Measurements from ENCODE around the gene SLN. TPM values are rescaled to one million over a fixed set of nuclear protein-coding genes. Genes with fewer than 3 reads are reported as not detected.

Gene SLN
- total and polyA plus RNA-seq, 10 of the 15 experiments (the other 5 are each of a cell fraction or from before 2014, with no cell fraction given): 0.39 TPM; not detected in 9

DNA sequence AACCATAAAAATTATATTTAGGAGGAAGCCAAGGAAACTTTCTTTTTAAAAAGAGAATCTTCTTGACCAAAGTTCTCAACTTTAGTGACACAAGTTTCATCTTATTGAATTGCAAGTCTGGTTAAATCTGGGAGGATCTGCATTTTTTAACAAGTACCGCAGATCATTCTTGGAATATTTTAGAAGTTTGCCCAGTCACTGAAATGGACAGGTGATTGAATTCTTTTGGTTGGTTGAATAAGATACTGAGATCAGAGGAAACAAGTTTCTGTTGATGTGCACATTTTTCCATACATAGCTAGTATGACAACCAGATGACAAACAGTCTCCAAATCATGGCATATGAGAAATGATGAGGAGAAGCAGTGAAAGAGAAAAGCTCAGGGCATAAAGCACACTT is 50.2 kb downstream of the SLN start:
- Histone ChIP-seq H3K36me3 (ENCODE audit: control insufficient read depth in 2 of 2, insufficient read depth in 2 of 2, low read length in 1 of 2) (no peaks in the 10 kb centered on the region), H4K20me1 (ENCODE audit: control insufficient read depth, insufficient read depth) (no peaks in the 10 kb centered on the region; the same call in 1 of the 2 replicates), H3K4me2 (ENCODE audit: control insufficient read depth, insufficient read depth) (no peak overlapping the region), H3K9me3 (replicated peaks; ENCODE audit: control insufficient read depth, insufficient read depth, low read length) (no peaks in the 10 kb centered on the region), H3K27ac (ENCODE audit: control insufficient read depth, insufficient read depth) (no peak overlapping the region), H3K9ac (ENCODE audit: control insufficient read depth, insufficient read depth, low read length) (no peak overlapping the region), H2AFZ (ENCODE audit: control insufficient read depth, low read depth, low read length) (no peak overlapping the region), H3K27me3 (replicated peaks in 1 of 2; ENCODE audit: control insufficient read depth in 2 of 2, insufficient read depth in 2 of 2, low read length in 1 of 2) (peaks cover 0 to 2% of the 10 kb centered on the region in 2 experiments; a peak in 2 of 4 replicates), H3K4me3 (no peak overlapping the region), H3K4me1 (ENCODE audit: control insufficient read depth, insufficient read depth, low read length) (no peaks in the 10 kb centered on the region), H3K79me2 (ENCODE audit: control insufficient read depth, insufficient read depth, low read length) (no peaks in the 10 kb centered on the region)
- DNase-seq (ENCODE audit: low read depth, low spot score) (no peak), FAIRE-seq (no peak), ATAC-seq (no peak)
- WGBS (ENCODE audit: insufficient coverage, insufficient replicate concordance, low lambda C conversion rate, missing lambda C conversion rate): 52% methylated on average over 1 of the region's 1 CpG
- ChIA-PET POLR2A (interaction anchor here (0.6 kb wide), 2 partner anchors 14 to 78 kb away, joined by 4 read pairs; no protein-coding TSS in a partner anchor), RAD21 (ENCODE audit: unreplicated experiment) (interaction anchor here (0.9 to 1.1 kb wide), 2 partner anchors 9 to 11 kb away, joined by 4 read pairs; no protein-coding TSS in a partner anchor), SMC1A (ENCODE audit: uncharacterized antibody, unreplicated experiment) (interaction anchor here (1.9 kb wide), 1 partner anchor 9 kb away, joined by 7 read pairs; no protein-coding TSS in a partner anchor), CTCF (interaction anchor here (0.6 to 1.1 kb wide), 3 partner anchors 11 to 717 kb away, joined by 3 read pairs; no protein-coding TSS in a partner anchor)
- in situ Hi-C loops (cut with MboI): no loop called here
- TF ChIP-seq ZZZ3 (IDR thresholded peaks at IDR 0.05; ENCODE audit: control insufficient read depth, insufficient read length, low read depth) (no peak), NRF1 (conservative IDR thresholded peaks at IDR 0.05; ENCODE audit: low read depth, low read length) (no peak), ZNF207 (IDR thresholded peaks at IDR 0.05; ENCODE audit: borderline replicate concordance) (no peak), YBX1 (IDR thresholded peaks at IDR 0.05) (no peak), SP1 (IDR thresholded peaks at IDR 0.05; ENCODE audit: low read depth, low read length) (no peak), BHLHE40 (IDR thresholded peaks at IDR 0.05; ENCODE audit: borderline replicate concordance in 1 of 2, low read depth in 2 of 2, low read length in 1 of 2) (no peak), CBFB (IDR thresholded peaks at IDR 0.05; ENCODE audit: low read depth) (no peak), ZBTB11 (CRISPR knock-in tag; IDR thresholded peaks at IDR 0.05) (no peak), RB1 (IDR thresholded peaks at IDR 0.05; ENCODE audit: borderline replicate concordance) (no peak), NKRF (conservative IDR thresholded peaks at IDR 0.05) (no peak), MTA3 (IDR thresholded peaks at IDR 0.05; ENCODE audit: borderline replicate concordance, low read length) (no peak), TCF12 (IDR thresholded peaks at IDR 0.05; ENCODE audit: low read depth, low read length) (no peak), EZH2 (IDR thresholded peaks at IDR 0.05; ENCODE audit: borderline replicate concordance, control insufficient read depth, low read depth, low read length) (no peak), SUZ12 (IDR thresholded peaks at IDR 0.05; ENCODE audit: unreplicated experiment) (no peak)
- intact Hi-C loops (cut with micrococcal nuclease; ENCODE audit: unreplicated experiment): no loop called here
- no TSS peak for BruUV-seq (replicated peaks)

All from GM12878 (cell line).